Parathyroid adenoma (tissue), 2 donors: ENCODE data around the gene NCAPH2.

Source experiments
- H2AFZ ChIP-seq: fragments of 300-600 bp; sonication (generic); one replicate; pipeline ENCODE4 v1.7.0; 2017; ENCODE audit warnings: antibody characterized with exemption, mild to moderate bottlenecking
- H3K27ac ChIP-seq: fragments of 300-600 bp; sonication (generic); one replicate; pipeline ENCODE4 v1.7.0; 2017
- H3K27me3 ChIP-seq: fragments of 300-600 bp; sonication (generic); one replicate; pipeline ENCODE4 v1.7.0; 2017; ENCODE audit warnings: low read length; ENCODE audit not compliant: control insufficient read depth, insufficient read depth
- H3K36me3 ChIP-seq: fragments of 300-600 bp; sonication (generic); one replicate; pipeline ENCODE4 v1.7.0; 2017; ENCODE audit warnings: low read length; ENCODE audit not compliant: control insufficient read depth, insufficient read depth
- H3K4me1 ChIP-seq: fragments of 300-600 bp; sonication (generic); one replicate; pipeline ENCODE4 v1.7.0; 2017; ENCODE audit warnings: control low read depth
- H3K4me2 ChIP-seq: fragments of 300-600 bp; sonication (generic); one replicate; pipeline ENCODE4 v1.7.0; 2017; ENCODE audit warnings: low read length
- H3K4me3 ChIP-seq: fragments of 300-600 bp; sonication (generic); one replicate; pipeline ENCODE4 v1.7.0; 2017; ENCODE audit warnings: low read depth, low read length
- H3K79me2 ChIP-seq: fragments of 300-600 bp; sonication (generic); one replicate; pipeline ENCODE4 v1.7.0; 2017; ENCODE audit warnings: control low read depth
- H3K9ac ChIP-seq: fragments of 300-600 bp; sonication (generic); one replicate; pipeline ENCODE4 v1.7.0; 2017; ENCODE audit warnings: mild to moderate bottlenecking
- H3K9me3 ChIP-seq: fragments of 300-600 bp; sonication (generic); one replicate; pipeline ENCODE4 v1.7.0; 2017; ENCODE audit warnings: low read length; ENCODE audit not compliant: control insufficient read depth
- CTCF ChIP-seq: fragments of 300-600 bp; sonication (generic); IDR thresholded peaks from one replicate; pipeline ENCODE4 v1.7.0; 2017; ENCODE audit warnings: antibody characterized with exemption, mild to moderate bottlenecking
- donor health status: primary hyperparathyroidism.

Gene NCAPH2

GRCh38 chr22:50567721-50568252, 59.8 kb downstream of the NCAPH2 start:
- TF ChIP-seq CTCF: no peak
- Histone ChIP-seq H3K4me2 (no peak overlapping the region), H3K9me3 (no peaks in the 10 kb centered on the region), H3K79me2 (no peaks in the 10 kb centered on the region), H3K9ac (no peak overlapping the region), H2AFZ (no peak overlapping the region), H3K36me3 (no peaks in the 10 kb centered on the region), H3K4me3 (no peak overlapping the region), H3K27ac (no peak overlapping the region), H3K27me3 (no peaks in the 10 kb centered on the region), H3K4me1 (peaks cover 12% of the 10 kb centered on the region)

GRCh38 chr22:50568626-50569025, 60.6 kb downstream of the NCAPH2 start:
- peaks cover 12% of the 10 kb centered on the region for H3K4me1 ChIP-seq
- no peak overlapping the region for H3K27ac ChIP-seq
- H3K36me3 ChIP-seq: no peaks in the 10 kb centered on the region
- no peaks in the 10 kb centered on the region for H3K79me2 ChIP-seq
- H3K27me3 ChIP-seq: no peaks in the 10 kb centered on the region
- H3K4me3 ChIP-seq: no peak overlapping the region
- TF ChIP-seq CTCF: no peak
- no peaks in the 10 kb centered on the region for H3K9me3 ChIP-seq
- H3K4me2 ChIP-seq: no peak overlapping the region
- H3K9ac ChIP-seq: no peak overlapping the region
- no peak overlapping the region for H2AFZ ChIP-seq

- no peak for TF ChIP-seq CTCF
- H2AFZ ChIP-seq: no peak overlapping the region
- H3K79me2 ChIP-seq: no peaks in the 10 kb centered on the region
- H3K9ac ChIP-seq: no peak overlapping the region
- H3K9me3 ChIP-seq: no peaks in the 10 kb centered on the region
- H3K4me2 ChIP-seq: no peak overlapping the region
- H3K27ac ChIP-seq: no peak overlapping the region
- no peak overlapping the region for H3K4me3 ChIP-seq
- no peaks in the 10 kb centered on the region for H3K27me3 ChIP-seq
- no peaks in the 10 kb centered on the region for H3K36me3 ChIP-seq
- H3K4me1 ChIP-seq: peaks cover 12% of the 10 kb centered on the region
Measured at GRCh38 chr22:50569041-50569459, 61.0 kb downstream of the NCAPH2 start.

GRCh38 chr22:50569896-50570535, 62.0 kb downstream of the NCAPH2 start:
- Histone ChIP-seq H3K4me2 (no peak overlapping the region), H3K9me3 (no peaks in the 10 kb centered on the region), H3K36me3 (no peaks in the 10 kb centered on the region), H3K27me3 (no peaks in the 10 kb centered on the region), H3K4me1 (peaks cover 12% of the 10 kb centered on the region), H3K27ac (no peak overlapping the region), H3K79me2 (no peaks in the 10 kb centered on the region), H2AFZ (no peak overlapping the region), H3K9ac (no peak overlapping the region), H3K4me3 (no peak overlapping the region)
- no peak for TF ChIP-seq CTCF

- Histone ChIP-seq H3K4me1 (peaks cover 12% of the 10 kb centered on the region), H3K4me2 (no peak overlapping the region), H3K9me3 (no peaks in the 10 kb centered on the region), H3K36me3 (no peaks in the 10 kb centered on the region), H3K79me2 (no peaks in the 10 kb centered on the region), H3K4me3 (no peak overlapping the region), H3K27me3 (no peaks in the 10 kb centered on the region), H2AFZ (no peak overlapping the region), H3K27ac (no peak overlapping the region), H3K9ac (no peak overlapping the region)
- no peak for TF ChIP-seq CTCF
Measured at GRCh38 chr22:50570861-50571260, 62.8 kb downstream of the NCAPH2 start.
